GM12874 (cell line): ENCODE data around the gene PCDHGA1.
A peak's percentile ranks its signal among the peaks of the same experiment; 100 is the strongest.

Experiments used
- CTCF ChIP-seq: IDR thresholded peaks from 2 replicates; pipeline ENCODE4 v1.5.1; 2011; ENCODE audit warnings: low read depth, mild to moderate bottlenecking, control low read depth, low read length, moderate library complexity; ENCODE audit not compliant: insufficient read depth

Gene PCDHGA1

GRCh38 chr5:141343242-141343952 is 13.1 kb downstream of the PCDHGA1 start, which contains the start of gene PCDHGA3:
Gene PCDHGA3, plus strand, starts transcription at chr5:141343829. Its CDS starts 205 bp downstream, at chr5:141344034.
- TF ChIP-seq CTCF = peak; percentile 32; the same call in 1 of the 2 replicates

- no peak for TF ChIP-seq CTCF
Observed at GRCh38 chr5:141343953-141344463, 13.7 kb downstream of the PCDHGA1 start.

- TF ChIP-seq CTCF = no peak
Observed at GRCh38 chr5:141345327-141345726, 15.0 kb downstream of the PCDHGA1 start.

GRCh38 chr5:141349917-141350619 is 19.8 kb downstream of the PCDHGA1 start, which contains the start of gene PCDHGB1:
Gene PCDHGB1, plus strand, starts transcription at chr5:141350099. Its CDS starts 162 bp downstream, at chr5:141350261.
- peak; percentile 61 for TF ChIP-seq CTCF

GRCh38 chr5:141351591-141351990 is 21.3 kb downstream of the PCDHGA1 start:
- TF ChIP-seq CTCF = no peak

GRCh38 chr5:141354900-141355469 is 24.7 kb downstream of the PCDHGA1 start, which contains the start of gene PCDHGA4:
Gene PCDHGA4, plus strand, starts transcription at chr5:141355021. Its CDS starts 87 bp downstream, at chr5:141355108.
- TF ChIP-seq CTCF = peak; percentile 34

GRCh38 chr5:141355641-141356040 is 25.3 kb downstream of the PCDHGA1 start:
- TF ChIP-seq CTCF = no peak
